Epidermal melanocyte (primary cell): ENCODE results near the gene VWA8.
"Not testable (repeated sequence)": the region's sequence is repeated elsewhere in the genome, so short reads cannot be mapped to it uniquely, and the experiment has no call there.

Experiments used
- DNase-seq: peaks from one replicate; pipeline ENCODE4 v3.0.0; 2011; ENCODE audit warnings: low spot score; ENCODE audit not compliant: insufficient read length

VWA8 gene

DNA sequence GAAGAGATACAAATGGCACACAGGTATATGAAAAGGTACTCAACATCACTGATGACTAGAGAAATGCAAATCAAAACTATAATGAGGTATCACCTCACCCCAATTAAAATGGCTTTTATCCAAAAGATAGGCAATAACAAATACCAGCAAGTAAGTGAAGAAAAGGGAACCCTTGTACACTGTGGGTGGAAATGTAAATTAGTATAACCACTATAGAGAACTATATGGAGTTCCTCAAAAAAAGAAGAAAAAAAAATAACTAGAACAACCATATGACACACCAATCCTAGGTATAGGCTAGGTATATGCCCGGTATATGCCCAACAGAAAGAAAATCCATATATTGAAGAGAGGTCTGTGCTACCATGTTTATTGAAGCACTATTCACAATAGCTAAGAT is 150.9 kb downstream of the VWA8 start:
- no peak for DNase-seq

DNA sequence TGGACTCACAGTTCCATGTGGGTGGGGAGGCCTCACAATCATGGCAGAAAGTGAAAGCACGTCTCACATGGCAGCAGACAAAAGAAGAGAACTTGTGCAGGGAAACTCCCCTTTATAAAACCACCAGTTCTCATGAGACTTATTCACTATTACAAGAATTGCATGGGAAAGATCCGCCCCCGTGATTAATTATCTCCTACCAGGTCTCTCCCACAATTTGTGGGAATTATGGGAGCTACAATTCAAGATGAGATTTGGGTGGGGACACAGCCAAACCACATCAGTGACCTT is 157.5 kb downstream of the VWA8 start:
- not testable (repeated sequence) for DNase-seq

- no peak for DNase-seq
Measured at GRCh38 chr13:41802684-41803444, 158.0 kb downstream of the VWA8 start.

DNA sequence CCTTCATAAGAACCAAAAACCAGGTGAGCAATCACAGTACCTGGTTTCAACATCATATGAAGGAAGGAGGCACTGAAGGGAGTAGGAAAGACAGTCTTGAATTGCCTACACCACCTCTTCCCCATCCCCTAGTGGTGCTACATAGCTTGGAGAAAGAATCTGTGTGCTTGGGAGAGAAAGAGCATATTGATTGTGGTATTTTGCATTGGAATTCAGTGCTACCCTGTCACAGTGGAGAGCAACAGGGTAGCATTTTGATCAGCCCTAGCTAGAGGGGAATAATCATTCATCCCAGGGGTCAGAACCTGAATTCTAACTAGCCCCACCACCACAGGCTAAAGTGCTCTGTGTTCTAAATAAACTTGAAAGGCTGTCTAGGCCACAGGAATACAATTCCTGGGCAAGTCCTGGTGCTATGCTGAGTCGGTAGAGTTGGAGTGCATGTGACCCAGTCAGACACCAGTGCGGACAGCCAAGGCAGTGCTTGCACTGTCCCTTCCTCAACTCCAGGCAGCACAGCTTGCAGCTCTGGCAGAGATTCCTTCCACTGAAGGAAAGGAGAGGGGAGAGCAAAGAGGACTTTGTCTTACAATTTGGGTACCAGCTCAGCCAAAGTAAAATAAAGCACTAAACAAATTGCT is 158.7 kb downstream of the VWA8 start:
- no peak for DNase-seq

DNA sequence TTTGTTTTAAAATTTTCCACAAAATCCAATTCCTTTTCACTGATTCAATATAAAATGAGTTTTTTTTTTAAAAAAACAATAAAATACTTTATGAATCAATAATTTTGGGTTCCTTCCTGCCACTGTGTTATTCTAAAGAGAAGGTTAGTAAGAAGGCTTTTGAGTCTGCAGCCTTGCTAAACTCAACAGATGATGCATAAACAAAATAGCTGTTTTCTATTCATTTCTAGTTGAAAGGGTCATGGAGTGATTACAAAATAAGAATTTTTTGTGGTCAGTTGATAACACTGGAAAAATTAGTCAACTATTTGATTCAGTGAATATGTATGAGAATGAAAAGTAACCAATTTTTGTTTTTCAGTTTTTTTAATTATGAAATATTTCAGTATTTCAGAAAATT is 169.9 kb downstream of the VWA8 start:
- no peak for DNase-seq

- DNase-seq = no peak
Measured at GRCh38 chr13:41788552-41788951, 172.4 kb downstream of the VWA8 start.

GRCh38 chr13:41785402-41786172 is 175.3 kb downstream of the VWA8 start:
- no peak for DNase-seq

GRCh38 chr13:41782086-41782485 is 178.8 kb downstream of the VWA8 start:
- no peak for DNase-seq

DNA sequence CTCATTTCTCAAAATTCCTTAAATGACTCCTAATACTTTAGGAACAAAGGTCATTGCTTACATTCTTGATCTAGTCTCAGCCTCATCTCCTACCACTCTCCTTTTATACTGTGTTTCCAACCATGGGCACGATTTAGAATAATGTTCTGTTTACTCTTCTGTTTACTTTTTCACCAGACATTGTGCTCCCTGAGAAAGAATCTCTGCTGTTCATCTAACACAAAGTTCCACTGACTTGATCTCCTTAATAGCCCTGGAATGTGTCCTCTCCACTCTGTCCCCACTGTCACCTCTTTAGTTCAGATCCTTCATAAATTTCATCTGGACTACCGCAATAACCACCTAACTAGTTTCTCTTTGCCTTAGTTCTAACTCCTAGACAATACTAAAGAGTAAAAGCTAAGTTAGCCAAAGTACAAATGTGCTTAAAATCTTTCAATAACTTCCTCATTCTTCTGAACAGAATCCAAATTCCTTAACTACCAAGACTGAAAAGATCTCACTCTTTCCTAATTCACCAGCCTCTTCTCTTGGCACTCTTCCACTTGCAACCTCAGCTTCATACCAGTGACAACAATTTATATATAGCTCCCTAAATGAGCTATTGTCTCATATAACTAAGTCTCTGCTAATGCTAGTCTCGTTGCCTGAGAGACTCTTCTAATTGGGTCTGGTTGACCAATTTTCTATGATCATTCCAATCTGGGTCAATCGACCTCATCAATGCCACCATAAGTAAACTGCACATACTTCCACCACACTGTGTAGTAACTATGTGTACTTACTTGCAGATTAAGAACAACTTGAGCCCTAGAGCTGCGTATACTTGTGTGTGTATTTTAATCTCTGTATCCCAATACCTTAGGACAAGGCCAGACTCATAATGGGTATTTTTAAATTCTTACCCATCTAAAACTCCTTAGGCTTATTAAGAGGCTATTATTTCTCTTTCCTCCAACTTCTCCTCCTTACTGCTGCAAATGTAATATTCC is 179.9 kb downstream of the VWA8 start:
- DNase-seq = peak; percentile 63

- DNase-seq = no peak
Measured at GRCh38 chr13:41775251-41775650, 185.7 kb downstream of the VWA8 start.

- no peak for DNase-seq
Measured at GRCh38 chr13:41774605-41775218, 186.2 kb downstream of the VWA8 start.

DNA sequence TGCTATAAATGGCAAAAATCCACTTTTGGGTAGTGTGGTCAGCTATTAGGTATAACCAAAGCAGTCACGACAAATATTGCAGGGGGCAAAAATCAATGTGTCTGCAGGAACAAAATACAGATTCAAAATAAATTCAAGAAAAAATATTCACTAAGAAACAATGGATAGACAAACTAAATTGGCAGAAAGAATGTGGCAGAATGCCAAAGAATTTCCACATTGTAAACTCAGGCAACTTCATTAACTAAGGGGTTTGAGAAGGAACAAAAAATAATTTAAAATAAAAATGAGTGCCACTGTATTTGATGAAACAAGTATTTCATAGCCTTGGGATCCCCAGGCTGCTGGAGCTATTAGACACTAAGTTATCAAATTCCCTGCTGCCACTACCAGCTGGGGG is 193.1 kb downstream of the VWA8 start:
- no peak for DNase-seq

DNA sequence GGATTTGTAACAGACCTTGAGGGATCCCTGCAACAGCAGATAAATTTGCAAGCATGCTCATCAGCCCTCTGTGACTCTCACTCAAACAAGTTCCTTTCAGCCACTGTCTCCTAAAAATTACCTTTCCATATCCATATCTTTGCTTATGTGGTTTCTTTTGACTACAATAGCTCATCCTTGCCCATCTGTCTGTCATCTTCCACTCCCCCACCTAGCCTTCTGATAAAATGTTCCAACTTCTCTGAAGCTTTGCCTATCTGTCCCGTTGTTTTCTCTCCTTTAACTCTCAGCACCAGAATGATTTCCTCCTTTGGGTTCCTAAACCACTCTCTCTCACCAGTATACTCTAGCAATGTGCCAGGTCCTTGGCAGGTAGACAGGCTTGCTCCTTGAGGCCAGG is 194.5 kb downstream of the VWA8 start:
- no peak for DNase-seq

GRCh38 chr13:41765813-41766212 is 195.1 kb downstream of the VWA8 start:
- no peak for DNase-seq

DNA sequence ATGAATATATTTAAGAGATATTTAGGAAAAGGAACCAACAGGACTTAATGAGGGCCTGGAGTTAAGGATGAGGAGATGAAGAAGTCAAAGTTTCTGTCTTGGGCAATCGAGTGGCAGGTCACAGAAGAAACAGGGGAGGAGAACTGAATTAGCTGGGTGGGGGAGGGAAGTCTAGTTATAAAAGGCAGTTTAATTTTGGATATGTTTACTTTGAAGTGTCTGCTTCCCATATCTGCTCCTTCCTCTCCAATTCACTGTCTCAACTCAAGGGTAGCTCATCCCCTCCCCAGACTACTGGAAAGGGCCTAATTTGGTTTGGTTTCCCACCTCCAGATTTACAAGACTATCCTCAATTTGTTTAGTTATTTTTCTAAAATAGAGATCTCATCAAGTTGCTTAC is 195.9 kb downstream of the VWA8 start:
- DNase-seq = no peak

DNA sequence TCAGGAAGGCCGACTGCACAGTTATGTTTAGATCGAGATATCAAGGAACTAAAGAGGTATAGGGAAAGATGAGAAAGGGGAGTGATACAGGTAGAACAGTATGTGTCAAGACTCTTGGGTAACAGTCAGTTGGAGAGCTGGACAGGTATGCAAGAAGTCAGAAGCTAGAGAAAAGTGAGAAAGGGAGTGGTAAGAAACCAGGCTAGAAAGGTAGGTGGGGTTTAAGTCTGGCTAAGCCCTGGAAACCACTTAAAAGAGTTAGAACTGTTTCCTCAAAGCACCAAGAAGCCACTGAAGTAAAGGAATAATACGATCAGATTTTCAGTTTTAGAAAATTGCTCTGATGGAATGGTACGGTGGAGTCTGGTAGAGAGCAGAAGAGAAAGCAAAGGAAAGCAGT is 196.4 kb downstream of the VWA8 start:
- DNase-seq = no peak

DNA sequence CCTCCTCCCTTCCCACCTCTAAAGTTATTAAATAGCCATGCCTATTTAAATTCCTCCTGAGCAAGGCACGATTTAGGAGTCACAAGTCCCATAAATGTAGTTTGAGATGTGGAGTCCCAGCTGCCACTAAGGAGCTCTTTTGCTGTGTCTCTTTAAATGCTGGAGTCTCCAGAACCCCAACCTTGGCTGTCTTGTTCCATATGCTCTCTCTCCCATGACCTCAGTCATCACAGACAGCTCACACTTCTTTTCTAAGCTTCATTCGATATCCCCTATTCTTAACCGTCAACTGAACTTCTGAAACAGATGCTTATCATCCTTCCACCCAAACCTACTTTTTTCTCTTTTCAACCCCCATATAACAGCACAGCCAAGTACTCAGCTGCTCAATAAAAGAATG is 197.1 kb downstream of the VWA8 start:
- DNase-seq = no peak

DNA sequence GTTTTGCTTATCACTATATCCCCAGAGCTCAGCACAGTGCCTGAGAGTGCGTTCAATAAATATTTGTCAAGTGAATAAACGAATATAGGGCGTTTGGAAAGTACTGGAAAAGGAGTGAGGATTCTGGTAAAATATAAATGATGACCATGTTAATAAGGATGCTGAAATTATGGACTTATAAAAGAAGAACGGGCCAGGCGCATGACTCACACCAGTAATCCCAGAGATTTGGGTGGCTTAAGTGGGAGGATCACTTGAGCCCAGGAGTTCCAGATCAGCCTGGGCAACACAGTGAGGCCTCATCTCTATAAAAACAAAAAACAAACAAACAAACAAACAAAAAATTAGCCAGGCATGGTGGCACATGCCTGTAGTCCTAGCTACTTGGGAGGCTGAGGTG is 198.1 kb downstream of the VWA8 start:
- no peak for DNase-seq

DNA sequence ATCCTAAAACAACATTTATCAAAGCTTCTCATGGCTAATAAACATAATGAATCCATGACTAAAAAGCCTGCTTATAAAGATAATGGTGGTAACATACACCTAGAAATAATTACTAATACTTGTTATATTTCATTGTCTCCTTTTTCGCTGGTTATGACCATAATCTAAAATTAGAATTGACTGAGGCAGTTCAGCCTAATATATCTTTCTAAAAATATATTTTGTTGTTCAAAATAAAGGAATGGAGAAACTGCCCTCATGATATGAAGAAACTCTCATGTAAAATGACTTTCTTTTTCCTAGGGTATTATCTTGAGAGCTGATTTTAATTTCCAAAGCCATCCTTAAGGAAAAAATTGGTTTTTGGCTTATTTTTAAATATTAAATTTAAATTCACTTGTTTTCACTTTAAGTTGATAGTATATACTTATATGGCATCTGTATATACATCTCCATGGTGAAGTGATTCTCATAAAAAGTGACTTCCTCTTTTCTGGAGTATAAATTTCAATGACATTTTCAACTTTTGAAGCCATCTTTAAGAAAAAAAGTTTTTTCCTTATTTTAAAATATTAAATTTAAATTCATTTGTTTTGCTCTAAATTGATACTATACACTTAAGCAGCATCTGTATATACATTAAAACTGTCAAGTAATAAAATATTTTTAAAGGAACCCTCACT is 204.6 kb downstream of the VWA8 start:
- DNase-seq = no peak

GRCh38 chr13:41751734-41752445 is 209.0 kb downstream of the VWA8 start:
- no peak for DNase-seq
